Fibroblast of the aortic adventitia (primary cell): ENCODE data around the gene SNX8. TPM values are rescaled to one million over a fixed set of nuclear protein-coding genes. Genes with fewer than 3 reads are reported as not detected.

Experiments
- DNase-seq: peaks from one replicate; pipeline ENCODE4 v3.0.0-alpha.2; 2010; ENCODE audit warnings: low read depth
- H3K4me3 ChIP-seq: 2 replicates; pipeline ENCODE4 v1.5.1; 2011; ENCODE audit warnings: low read depth, mild to moderate bottlenecking, control low read depth, low read length, moderate library complexity
- CTCF ChIP-seq: IDR thresholded peaks from 2 replicates; pipeline ENCODE4 v1.5.1; 2011; ENCODE audit warnings: mild to moderate bottlenecking, low read length, control low read depth, inconsistent platforms; ENCODE audit not compliant: insufficient read depth
- total RNA-seq: library from RNA; depleted of rRNA; stranded (reverse); fragments of >200 nt; gene quantifications from 2 replicates; pipeline ENCODE4 v1.2.3, GENCODE V29; 2012; ENCODE audit warnings: low replicate concordance

The SNX8 gene
- total RNA-seq, 1 donor, result 19.4 TPM

- no peak overlapping the region for H3K4me3 ChIP-seq
- DNase-seq, result no peak
- no peak for TF ChIP-seq CTCF
These were observed 89.7 kb downstream of the SNX8 start for GRCh38 chr7:2224491-2224928.

- no peak overlapping the region for H3K4me3 ChIP-seq
- no peak for DNase-seq
- no peak for TF ChIP-seq CTCF
These were observed 90.9 kb downstream of the SNX8 start for GRCh38 chr7:2223321-2223720.

GRCh38 chr7:2222516-2222915 is 91.7 kb downstream of the SNX8 start:
- DNase-seq, result no peak
- no peak overlapping the region for H3K4me3 ChIP-seq
- TF ChIP-seq CTCF, result no peak

- no peak for DNase-seq
- no peak overlapping the region for H3K4me3 ChIP-seq
- TF ChIP-seq CTCF, result no peak
These were observed 93.3 kb downstream of the SNX8 start for GRCh38 chr7:2220954-2221353.

- DNase-seq, result no peak
- no peak for TF ChIP-seq CTCF
- H3K4me3 ChIP-seq, result no peak overlapping the region
These were observed 93.7 kb downstream of the SNX8 start for GRCh38 chr7:2220506-2220905.

GRCh38 chr7:2220030-2220429 is 94.2 kb downstream of the SNX8 start:
- no peak for TF ChIP-seq CTCF
- DNase-seq, result no peak
- no peak overlapping the region for H3K4me3 ChIP-seq

- TF ChIP-seq CTCF, result no peak
- DNase-seq, result no peak
- H3K4me3 ChIP-seq, result no peak overlapping the region
These were observed 94.6 kb downstream of the SNX8 start for GRCh38 chr7:2219606-2220005.
